ENCODE results near the gene PRKG1. TPM values are rescaled to one million over a fixed set of nuclear protein-coding genes. Genes with fewer than 3 reads are reported as not detected.

The PRKG1 gene
- total and polyA plus RNA-seq, 2 of the 4 experiments (the other 2 are of a cell fraction): 3.5 to 18.3 TPM

GRCh38 chr10:51228714-51229100 is 154.4 kb downstream of the PRKG1 start:
- Histone ChIP-seq H4K91ac (ENCODE audit: insufficient read depth, low read depth, low read length) (no peak overlapping the region), H3K36me3 (ENCODE audit: control insufficient read depth, insufficient read depth, low read length) (no peaks in the 10 kb centered on the region), H3K9ac (ENCODE audit: low read depth, low read length) (no peak overlapping the region), H2BK15ac (ENCODE audit: low read depth, low read length) (no peak overlapping the region), H3K14ac (replicated peaks; ENCODE audit: low read depth, low read length) (no peak overlapping the region), H3K56ac (ENCODE audit: extremely low read depth, insufficient read depth, low read length) (no peak overlapping the region), H3K9me3 (ENCODE audit: control insufficient read depth, insufficient read depth, low read length) (no peaks in the 10 kb centered on the region), H4K8ac (ENCODE audit: low read depth in 2 of 2, low read length in 2 of 2) (no peak overlapping the region), H3K9me1 (ENCODE audit: insufficient read depth, low read length) (peaks cover 8% of the 10 kb centered on the region), H3K4me3 (ENCODE audit: insufficient read depth, low read depth, low read length) (no peak overlapping the region), H2AK9ac (replicated peaks; ENCODE audit: low read depth, low read length, poor library complexity) (no peak overlapping the region), H2BK5ac (ENCODE audit: low read depth, low read length, poor library complexity, severe bottlenecking) (no peak overlapping the region), H3K23ac (ENCODE audit: low read depth, low read length) (no peak overlapping the region), H2AK5ac (ENCODE audit: low read depth, low read length) (no peak overlapping the region), H3K27me3 (ENCODE audit: control insufficient read depth, insufficient read depth, low read length) (no peaks in the 10 kb centered on the region), H3K4me2 (ENCODE audit: low read depth, low read length) (no peak overlapping the region), H3K27ac (ENCODE audit: insufficient read depth, low read length) (no peak overlapping the region), H2BK20ac (ENCODE audit: low read depth, low read length) (no peak overlapping the region), H3K79me1 (ENCODE audit: low read depth in 1 of 2, low read length in 2 of 2) (peaks cover 15 to 39% of the 10 kb centered on the region in 2 experiments), H3K4ac (ENCODE audit: low read depth, low read length) (no peak overlapping the region), H3K18ac (ENCODE audit: low read depth, low read length) (no peak overlapping the region), H4K5ac (ENCODE audit: low read depth, low read length) (no peak overlapping the region), H4K20me1 (ENCODE audit: insufficient read depth, low read length) (no peaks in the 10 kb centered on the region), H2AFZ (replicated peaks; ENCODE audit: low read length, poor library complexity) (no peak overlapping the region), H2BK120ac (ENCODE audit: low read depth, low read length) (no peak overlapping the region), H3K4me1 (ENCODE audit: control insufficient read depth, insufficient read depth, low read length) (peaks cover 11% of the 10 kb centered on the region)
- no TSS peak for BruUV-seq (replicated peaks)
- intact Hi-C loops (cut with micrococcal nuclease): no loop called here
- POLR2A ChIA-PET (ENCODE audit: unreplicated experiment): no interaction called here
- CTCF ChIA-PET: interaction anchor here (0.7 kb wide), 1 partner anchor 68 kb away, joined by 3 read pairs; no protein-coding TSS in a partner anchor
- WGBS, 2 experiments (ENCODE audit: extremely low coverage in 2 of 2, insufficient read length in 1 of 2): 81% methylated on average over 3 of the region's 4 CpGs; no CpG with 5 or more reads in 1 of the 2 experiments
- no peak for DNase-seq
- no peak for ATAC-seq (ENCODE audit: low read depth)
- dilution Hi-C loops (cut with HindIII; ENCODE audit: low sequenced_read_pairs, unreplicated experiment): no loop called here
- TF ChIP-seq SMC3 (IDR thresholded peaks at IDR 0.05; ENCODE audit: low read depth, low read length): no peak
- TF ChIP-seq, protein P1, sequence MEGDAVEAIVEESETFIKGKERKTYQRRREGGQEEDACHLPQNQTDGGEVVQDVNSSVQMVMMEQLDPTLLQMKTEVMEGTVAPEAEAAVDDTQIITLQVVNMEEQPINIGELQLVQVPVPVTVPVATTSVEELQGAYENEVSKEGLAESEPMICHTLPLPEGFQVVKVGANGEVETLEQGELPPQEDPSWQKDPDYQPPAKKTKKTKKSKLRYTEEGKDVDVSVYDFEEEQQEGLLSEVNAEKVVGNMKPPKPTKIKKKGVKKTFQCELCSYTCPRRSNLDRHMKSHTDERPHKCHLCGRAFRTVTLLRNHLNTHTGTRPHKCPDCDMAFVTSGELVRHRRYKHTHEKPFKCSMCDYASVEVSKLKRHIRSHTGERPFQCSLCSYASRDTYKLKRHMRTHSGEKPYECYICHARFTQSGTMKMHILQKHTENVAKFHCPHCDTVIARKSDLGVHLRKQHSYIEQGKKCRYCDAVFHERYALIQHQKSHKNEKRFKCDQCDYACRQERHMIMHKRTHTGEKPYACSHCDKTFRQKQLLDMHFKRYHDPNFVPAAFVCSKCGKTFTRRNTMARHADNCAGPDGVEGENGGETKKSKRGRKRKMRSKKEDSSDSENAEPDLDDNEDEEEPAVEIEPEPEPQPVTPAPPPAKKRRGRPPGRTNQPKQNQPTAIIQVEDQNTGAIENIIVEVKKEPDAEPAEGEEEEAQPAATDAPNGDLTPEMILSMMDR (conservative IDR thresholded peaks at IDR 0.05; ENCODE audit: low read depth, low read length): no peak
- no peak for TF ChIP-seq RCOR1 (IDR thresholded peaks at IDR 0.05; ENCODE audit: insufficient replicate concordance, low read length)
- TF ChIP-seq NFE2L2 (IDR thresholded peaks at IDR 0.05; ENCODE audit: low read depth, low read length): no peak
- no peak for TF ChIP-seq FOS (IDR thresholded peaks at IDR 0.05; ENCODE audit: low read depth, low read length)
- no peak for TF ChIP-seq POLR2A (IDR thresholded peaks at IDR 0.05; ENCODE audit: low read depth, low read length)
- TF ChIP-seq MXI1 (IDR thresholded peaks at IDR 0.05; ENCODE audit: borderline replicate concordance, low read depth, low read length): no peak
- TF ChIP-seq MAFK (IDR thresholded peaks at IDR 0.05; ENCODE audit: low read depth, low read length): no peak
- TF ChIP-seq CEBPB (IDR thresholded peaks at IDR 0.05; ENCODE audit: low read depth, low read length): no peak
- TF ChIP-seq MAZ (IDR thresholded peaks at IDR 0.05; ENCODE audit: borderline replicate concordance, low read depth, low read length): no peak
- TF ChIP-seq, protein P2, sequence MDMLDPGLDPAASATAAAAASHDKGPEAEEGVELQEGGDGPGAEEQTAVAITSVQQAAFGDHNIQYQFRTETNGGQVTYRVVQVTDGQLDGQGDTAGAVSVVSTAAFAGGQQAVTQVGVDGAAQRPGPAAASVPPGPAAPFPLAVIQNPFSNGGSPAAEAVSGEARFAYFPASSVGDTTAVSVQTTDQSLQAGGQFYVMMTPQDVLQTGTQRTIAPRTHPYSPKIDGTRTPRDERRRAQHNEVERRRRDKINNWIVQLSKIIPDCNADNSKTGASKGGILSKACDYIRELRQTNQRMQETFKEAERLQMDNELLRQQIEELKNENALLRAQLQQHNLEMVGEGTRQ (IDR thresholded peaks at IDR 0.05; ENCODE audit: low read depth, low read length): no peak
- no peak for TF ChIP-seq BHLHE40 (IDR thresholded peaks at IDR 0.05; ENCODE audit: low read depth, low read length)
- no peak for TF ChIP-seq RFX5 (IDR thresholded peaks at IDR 0.05; ENCODE audit: low read depth, low read length)
- no peak for TF ChIP-seq CHD1 (IDR thresholded peaks at IDR 0.05; ENCODE audit: low read depth, low read length)
- no peak for TF ChIP-seq RAD21 (IDR thresholded peaks at IDR 0.05; ENCODE audit: low read length)
- TF ChIP-seq ELK1 (IDR thresholded peaks at IDR 0.05; ENCODE audit: borderline replicate concordance, low read depth, low read length): no peak
- in situ Hi-C loops (cut with MboI; ENCODE audit: low sequenced_read_pairs): no loop called here
